ENCODE measurements around the gene RTTN. TPM values are rescaled to one million over a fixed set of nuclear protein-coding genes. Genes with fewer than 3 reads are reported as not detected.

RTTN gene
- total RNA-seq, 1 experiment from 2014 or later = 14.3 TPM

- CTCF ChIA-PET = no interaction called here
- H3K4me1 ChIP-seq (replicated peaks; ENCODE audit: insufficient read depth) = no peaks in the 10 kb centered on the region
- DNase-seq = no peak
- no TSS peak for BruUV-seq (replicated peaks)
- no peaks in the 10 kb centered on the region for H3K9me3 ChIP-seq (ENCODE audit: insufficient read depth, low read depth)
- intact Hi-C loops (cut with micrococcal nuclease; ENCODE audit: unreplicated experiment) = no loop called here
- H3K9me2 ChIP-seq (ENCODE audit: insufficient read depth) = no peaks in the 10 kb centered on the region
- H3F3A ChIP-seq (ENCODE audit: insufficient read depth, low read depth) = no peaks in the 10 kb centered on the region
- no peaks in the 10 kb centered on the region for H3K36me3 ChIP-seq (ENCODE audit: low read depth)
- TF ChIP-seq EZH2 (IDR thresholded peaks at IDR 0.05; ENCODE audit: low read depth) (no peak), CTCF (conservative IDR thresholded peaks at IDR 0.05) (no peak)
- H4K20me1 ChIP-seq (ENCODE audit: insufficient read depth) = no peaks in the 10 kb centered on the region
- POLR2A ChIA-PET (ENCODE audit: unreplicated experiment) = no interaction called here
- no peaks in the 10 kb centered on the region for H3K79me2 ChIP-seq (ENCODE audit: low read depth)
- H3K4me3 ChIP-seq = no peak overlapping the region
- H3K27ac ChIP-seq = no peak overlapping the region
- H2AFZ ChIP-seq = no peak overlapping the region
- no peak overlapping the region for H3K4me2 ChIP-seq
- H3K27me3 ChIP-seq (ENCODE audit: insufficient read depth, low read depth) = no peaks in the 10 kb centered on the region
Measured at GRCh38 chr18:70021043-70021442, 184.4 kb downstream of the RTTN start.

GRCh38 chr18:70019991-70020390 is 185.5 kb downstream of the RTTN start:
- no peaks in the 10 kb centered on the region for H3K9me2 ChIP-seq (ENCODE audit: insufficient read depth)
- TF ChIP-seq EZH2 (IDR thresholded peaks at IDR 0.05; ENCODE audit: low read depth) = no peak
- no peak for TF ChIP-seq CTCF (conservative IDR thresholded peaks at IDR 0.05)
- H3F3A ChIP-seq (ENCODE audit: insufficient read depth, low read depth) = no peaks in the 10 kb centered on the region
- DNase-seq = no peak
- no peak overlapping the region for H2AFZ ChIP-seq
- H3K4me1 ChIP-seq (replicated peaks; ENCODE audit: insufficient read depth) = no peaks in the 10 kb centered on the region
- H3K9me3 ChIP-seq (ENCODE audit: insufficient read depth, low read depth) = no peaks in the 10 kb centered on the region
- H4K20me1 ChIP-seq (ENCODE audit: insufficient read depth) = no peaks in the 10 kb centered on the region
- intact Hi-C loops (cut with micrococcal nuclease; ENCODE audit: unreplicated experiment) = no loop called here
- CTCF ChIA-PET = no interaction called here
- no peak overlapping the region for H3K4me2 ChIP-seq
- no peak overlapping the region for H3K27ac ChIP-seq
- no peaks in the 10 kb centered on the region for H3K36me3 ChIP-seq (ENCODE audit: low read depth)
- H3K27me3 ChIP-seq (ENCODE audit: insufficient read depth, low read depth) = no peaks in the 10 kb centered on the region
- H3K4me3 ChIP-seq = no peak overlapping the region
- POLR2A ChIA-PET (ENCODE audit: unreplicated experiment) = no interaction called here
- no peaks in the 10 kb centered on the region for H3K79me2 ChIP-seq (ENCODE audit: low read depth)
- no TSS peak for BruUV-seq (replicated peaks)

GRCh38 chr18:70019136-70019535 is 186.4 kb downstream of the RTTN start:
- Histone ChIP-seq H3K27ac (no peak overlapping the region), H3K4me3 (no peak overlapping the region), H2AFZ (no peak overlapping the region), H3K79me2 (ENCODE audit: low read depth) (no peaks in the 10 kb centered on the region), H3K9me3 (ENCODE audit: insufficient read depth, low read depth) (no peaks in the 10 kb centered on the region), H3K9me2 (ENCODE audit: insufficient read depth) (no peaks in the 10 kb centered on the region), H3K36me3 (ENCODE audit: low read depth) (no peaks in the 10 kb centered on the region), H3K27me3 (ENCODE audit: insufficient read depth, low read depth) (no peaks in the 10 kb centered on the region), H3K4me1 (replicated peaks; ENCODE audit: insufficient read depth) (no peaks in the 10 kb centered on the region), H4K20me1 (ENCODE audit: insufficient read depth) (no peaks in the 10 kb centered on the region), H3F3A (ENCODE audit: insufficient read depth, low read depth) (no peaks in the 10 kb centered on the region), H3K4me2 (no peak overlapping the region)
- ChIA-PET POLR2A (ENCODE audit: unreplicated experiment) (no interaction called here), CTCF (no interaction called here)
- no peak for TF ChIP-seq EZH2 (IDR thresholded peaks at IDR 0.05; ENCODE audit: low read depth)
- no peak for TF ChIP-seq CTCF (conservative IDR thresholded peaks at IDR 0.05)
- intact Hi-C loops (cut with micrococcal nuclease; ENCODE audit: unreplicated experiment) = no loop called here
- no peak for DNase-seq
- no TSS peak for BruUV-seq (replicated peaks)

All from PC-9 (cell line).